Uterus (tissue), 4 donors: ENCODE data around the gene FASN. TPM values are rescaled to one million over a fixed set of nuclear protein-coding genes. Genes with fewer than 3 reads are reported as not detected.

Experiments used
- DNase-seq, 2 donors: peaks; one replicate each; pipeline ENCODE4 v3.0.0-alpha.2; 2019 to 2020
- H3K27ac ChIP-seq, 2 donors: fragments of 200-600 bp; sonication (generic); 1 replicate in 1 of 2; 2 replicates in 1 of 2; pipeline ENCODE4 v1.5.1; 2016 to 2018
- H3K27me3 ChIP-seq, 2 donors: fragments of 200-600 bp; sonication (generic); one replicate each; pipeline ENCODE4 v1.5.1; 2018 to 2019; ENCODE audit warnings: control low read depth in 1 of 2
- H3K36me3 ChIP-seq, 2 donors: fragments of 200-600 bp; sonication (generic); one replicate each; pipeline ENCODE4 v1.5.1; 2019; ENCODE audit warnings: control low read depth in 1 of 2
- H3K4me1 ChIP-seq, 2 donors: fragments of 200-600 bp; sonication (generic); one replicate each; pipeline ENCODE4 v1.5.1; 2018 to 2019; ENCODE audit warnings: control low read depth in 1 of 2
- H3K4me3 ChIP-seq, 2 donors: fragments of 200-600 bp; sonication (generic); 1 replicate in 1 of 2; 2 replicates in 1 of 2; pipeline ENCODE4 v1.5.1; 2018 to 2019; ENCODE audit warnings: mild to moderate bottlenecking in 1 of 2
- H3K9me3 ChIP-seq, 2 donors: fragments of 200-600 bp; sonication (generic); one replicate each; pipeline ENCODE4 v1.5.1; 2019; ENCODE audit warnings: control low read depth in 1 of 2
- CTCF ChIP-seq, 4 experiments: fragments of 200-600 bp in 2 of 4; fragments of 450-650 bp in 2 of 4; sonication (generic) in 2 of 4; IDR thresholded peaks; one replicate each; pipeline ENCODE4 v1.5.1; 2016 to 2019; ENCODE audit warnings: antibody characterized with exemption in 4 of 4, mild to moderate bottlenecking in 2 of 4, moderate library complexity in 1 of 4
- POLR2A ChIP-seq, 2 donors: fragments of 450-650 bp; IDR thresholded peaks; one replicate each; pipeline ENCODE4 v1.6.1; 2016; ENCODE audit warnings: antibody characterized with exemption in 2 of 2, mild to moderate bottlenecking in 1 of 2, moderate library complexity in 1 of 2
- intact Hi-C: fragments of 100-400 bp; cut with DNase I; formaldehyde crosslinking; loops from one replicate; pipeline ENCODE4 v1.15.1; 2023; ENCODE audit warnings: low total_unique reads
- total RNA-seq, 4 donors: library from RNA; depleted of rRNA in 3 of 4; stranded (reverse); fragments of >200 nt in 3 of 4; gene quantifications; one replicate each; pipeline versions ENCODE4 v1.1.0 to v1.2.4, GENCODE V29; 2014 to 2023
- donor health status: DM: yes; HTN: yes; CAD: no.

Gene FASN
- total RNA-seq, 4 donors from 2014 or later, result 5.3 to 59.4 (median 23.4) TPM

- no peak for TF ChIP-seq CTCF (IDR thresholded peaks at IDR 0.05)
- TF ChIP-seq POLR2A (IDR thresholded peaks at IDR 0.05), result no peak
- Histone ChIP-seq H3K4me1 (peaks cover 0 to 21% of the 10 kb centered on the region in 2 donors), H3K27me3 (no peaks in the 10 kb centered on the region), H3K27ac (no peak overlapping the region), H3K9me3 (no peaks in the 10 kb centered on the region), H3K36me3 (no peaks in the 10 kb centered on the region), H3K4me3 (no peak overlapping the region)
- intact Hi-C loops, result no loop called here
- peak; percentile 15 to 18 for DNase-seq
These were observed 3.3 kb upstream of the FASN start for GRCh38 chr17:82101301-82101715.

DNA sequence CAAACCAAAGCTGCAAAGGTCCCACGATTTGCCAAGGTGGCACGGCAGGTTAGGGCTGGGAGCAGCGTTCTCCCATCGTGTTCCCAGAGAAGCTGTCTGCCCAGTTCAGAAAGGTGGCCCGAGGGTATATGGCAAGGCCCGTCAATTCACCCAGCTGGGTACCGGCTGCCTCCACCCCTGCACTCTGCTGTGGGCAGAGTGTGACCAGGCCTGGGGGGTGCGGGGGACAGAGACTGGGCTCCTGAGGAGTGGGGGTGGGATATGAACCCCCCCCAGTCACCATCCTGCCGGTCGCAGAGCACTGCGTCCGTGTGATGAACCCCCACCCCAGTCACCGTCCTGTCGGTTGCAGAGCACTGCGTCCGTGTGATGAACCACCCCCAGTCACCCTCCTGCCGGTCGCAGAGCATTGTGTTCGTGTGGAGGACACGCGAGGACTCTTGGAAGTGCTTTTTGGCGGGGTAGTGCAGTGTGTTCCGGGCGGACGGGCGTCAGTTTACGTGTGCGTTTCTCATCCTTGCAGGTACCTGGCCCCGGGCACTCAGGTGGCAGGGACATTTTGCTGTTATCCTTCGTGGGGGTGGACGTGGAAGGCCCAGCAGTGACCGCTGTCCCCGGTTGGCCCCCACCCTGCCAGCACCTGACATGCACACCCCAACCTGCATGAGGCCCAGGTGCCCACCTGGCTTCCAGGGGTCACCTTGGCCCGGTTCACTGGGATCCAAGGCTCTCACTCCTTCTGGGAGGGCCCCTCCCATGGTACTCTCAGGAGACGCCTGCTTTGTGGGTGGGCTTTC lies 2.7 kb upstream of the FASN start:
- H3K4me1 ChIP-seq, result peaks cover 0 to 21% of the 10 kb centered on the region in 2 donors

DNA sequence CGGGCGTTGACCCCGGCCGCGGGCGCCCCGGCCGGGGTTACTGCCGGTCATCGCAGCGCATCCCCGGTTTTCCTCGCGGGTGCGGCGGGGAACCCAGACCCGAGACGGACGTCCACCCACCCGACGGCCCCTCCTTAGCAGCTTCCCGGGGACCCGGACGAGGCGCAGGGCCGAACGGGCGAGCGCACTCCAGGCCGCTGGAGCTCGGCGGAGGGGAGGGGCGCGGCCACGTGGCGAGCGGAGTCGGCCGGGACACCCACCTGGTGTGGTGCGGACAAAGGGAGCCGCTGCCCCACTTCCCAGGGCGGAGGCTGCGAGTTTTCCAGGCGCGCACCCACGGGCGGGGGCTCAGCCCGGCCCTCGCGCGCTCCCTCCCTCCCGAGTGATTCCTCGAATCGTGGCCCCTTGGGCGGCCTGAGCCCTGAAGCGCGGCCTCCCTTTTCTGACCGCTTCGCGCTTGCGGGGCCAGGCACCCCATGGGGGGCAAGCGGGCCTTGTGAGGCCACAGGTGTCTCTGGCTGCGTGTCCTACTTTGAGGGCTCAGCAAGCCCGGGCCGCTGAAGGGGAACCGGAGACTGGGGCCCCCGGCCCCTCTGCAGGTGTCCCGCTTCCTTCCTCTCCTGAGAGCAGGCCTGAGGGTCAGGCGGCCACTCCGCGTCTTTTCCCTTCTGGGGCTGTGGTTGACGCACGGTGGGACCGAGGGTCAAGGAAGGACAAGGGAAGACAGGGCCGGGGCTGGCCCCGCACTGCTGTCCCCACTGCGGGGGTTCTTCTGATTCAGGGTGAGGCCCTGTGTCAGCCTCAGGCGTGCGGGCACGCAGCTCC lies 1.1 kb upstream of the FASN start:
- DNase-seq, result peak in 1 of 2 donors; percentile 33
- no peaks in the 10 kb centered on the region for H3K36me3 ChIP-seq
- H3K27ac ChIP-seq, result peak overlapping the region; percentile 86 to 95
- H3K4me1 ChIP-seq, result peaks cover 0 to 20% of the 10 kb centered on the region in 2 donors
- no peaks in the 10 kb centered on the region for H3K27me3 ChIP-seq
- H3K4me3 ChIP-seq, result peak overlapping the region; percentile 45 to 80
- intact Hi-C loops, result no loop called here
- H3K9me3 ChIP-seq, result no peaks in the 10 kb centered on the region
- TF ChIP-seq CTCF (IDR thresholded peaks at IDR 0.05), result no peak
- TF ChIP-seq POLR2A (IDR thresholded peaks at IDR 0.05), result no peak

More for the DNA sequence above, 2.7 kb upstream of the FASN start:
- Histone ChIP-seq H3K27ac (peak overlapping the region in 1 of 2 donors; percentile 95), H3K4me3 (no peak overlapping the region), H3K27me3 (no peaks in the 10 kb centered on the region), H3K9me3 (no peaks in the 10 kb centered on the region), H3K36me3 (no peaks in the 10 kb centered on the region)
- DNase-seq, result peak; percentile 18 to 19
- TF ChIP-seq CTCF (IDR thresholded peaks at IDR 0.05) (no peak), POLR2A (IDR thresholded peaks at IDR 0.05) (no peak)
- intact Hi-C loops, result no loop called here

- Histone ChIP-seq H3K9me3 (no peaks in the 10 kb centered on the region), H3K4me3 (peak overlapping the region; percentile 50 to 80), H3K27ac (peak overlapping the region; percentile 86 to 95), H3K36me3 (no peaks in the 10 kb centered on the region), H3K4me1 (peaks cover 0 to 12% of the 10 kb centered on the region in 2 donors), H3K27me3 (no peaks in the 10 kb centered on the region)
- intact Hi-C loops, result no loop called here
- no peak for TF ChIP-seq CTCF (IDR thresholded peaks at IDR 0.05)
- no peak for TF ChIP-seq POLR2A (IDR thresholded peaks at IDR 0.05)
- DNase-seq, result no peak
These were observed 192 bp downstream of the FASN start for GRCh38 chr17:82097919-82098168.
